Stimulated activated CD8-positive, alpha-beta memory T cell treated with anti-CD3 and anti-CD28 coated beads, Interleukin-15, amount 100 ng/mL, for 24 hours (primary cell): Measurements from ENCODE around the gene COG7.
"Not testable (repeated sequence)": the region's sequence is repeated elsewhere in the genome, so short reads cannot be mapped to it uniquely, and the experiment has no call there.

Experiments
- DNase-seq: peaks from one replicate; pipeline ENCODE4 v3.0.0-alpha.2; 2020; ENCODE audit warnings: low read depth

The COG7 gene

GRCh38 chr16:23469814-23470213 lies 16.8 kb upstream of the COG7 start:
- DNase-seq: no peak

- no peak for DNase-seq
These were observed 13.3 kb upstream of the COG7 start for GRCh38 chr16:23466162-23466885.

GRCh38 chr16:23465179-23465578 lies 12.2 kb upstream of the COG7 start:
- no peak for DNase-seq

- DNase-seq: no peak
These were observed 11.2 kb upstream of the COG7 start for GRCh38 chr16:23464196-23464595.

DNA sequence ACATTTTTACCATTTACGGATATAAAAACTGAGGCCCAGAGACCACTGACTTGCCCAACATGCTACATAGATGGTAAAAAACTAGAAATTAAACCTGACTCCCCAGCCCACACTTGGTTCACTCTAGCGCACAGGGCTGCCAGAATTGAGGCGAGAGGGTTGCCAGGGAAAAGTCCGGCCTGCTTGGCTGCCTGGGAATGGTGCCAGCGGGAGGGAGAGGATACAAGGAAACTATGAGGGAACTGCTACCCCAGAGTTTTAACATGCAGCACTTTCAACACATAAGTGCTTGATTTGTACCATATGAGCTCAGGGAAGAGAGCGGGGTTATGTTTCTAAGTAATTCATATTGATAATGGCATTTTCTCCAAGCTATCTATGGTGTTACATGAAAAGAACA lies 10.0 kb upstream of the COG7 start:
- DNase-seq: not testable (repeated sequence)

- DNase-seq: no peak
These were observed 506 bp upstream of the COG7 start for GRCh38 chr16:23453338-23454052.

- no peak for DNase-seq
These were observed 793 bp downstream of the COG7 start for GRCh38 chr16:23452221-23452571.

GRCh38 chr16:23448392-23448791 lies 4.6 kb downstream of the COG7 start:
- DNase-seq: no peak

DNA sequence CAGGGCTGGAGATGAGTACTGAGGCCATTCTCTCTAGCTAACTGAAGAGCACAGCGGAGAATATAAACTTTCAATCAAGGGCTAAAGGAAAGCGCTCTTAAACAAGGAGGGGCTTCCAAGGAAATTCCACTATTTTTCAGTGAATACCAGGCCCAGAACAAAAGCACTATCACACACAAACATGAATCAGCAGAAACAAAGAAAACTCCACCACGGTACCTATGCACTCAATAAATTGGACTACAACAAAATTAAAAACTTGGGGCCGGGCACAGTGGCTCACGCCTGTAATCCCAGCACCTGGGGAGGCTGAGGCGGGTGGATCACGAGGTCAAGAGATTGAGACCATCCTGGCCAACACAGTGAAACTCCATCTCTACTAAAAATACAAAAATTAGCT lies 15.4 kb downstream of the COG7 start:
- DNase-seq: not testable (repeated sequence)

DNA sequence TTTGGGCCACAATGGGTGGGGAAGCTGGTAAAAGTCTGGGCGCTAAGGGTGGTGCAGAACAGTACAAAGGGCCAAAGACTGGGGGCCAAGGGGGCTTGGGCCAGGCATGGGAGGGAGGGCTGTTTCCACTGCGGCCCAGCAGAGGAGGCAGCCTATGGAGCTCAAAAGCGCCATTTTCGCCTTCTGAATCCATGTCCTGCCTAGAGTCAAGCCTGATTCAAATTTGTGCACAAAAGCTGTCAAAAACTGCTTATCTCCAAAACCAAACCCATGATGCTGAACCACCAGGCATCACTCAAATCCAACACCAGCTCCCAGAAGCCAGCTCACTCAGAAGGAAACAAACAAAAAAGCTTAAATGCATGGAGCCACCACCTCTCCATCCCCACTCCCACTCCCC lies 16.0 kb downstream of the COG7 start:
- no peak for DNase-seq

GRCh38 chr16:23435500-23435899 lies 17.5 kb downstream of the COG7 start:
- DNase-seq: peak; percentile 24

DNA sequence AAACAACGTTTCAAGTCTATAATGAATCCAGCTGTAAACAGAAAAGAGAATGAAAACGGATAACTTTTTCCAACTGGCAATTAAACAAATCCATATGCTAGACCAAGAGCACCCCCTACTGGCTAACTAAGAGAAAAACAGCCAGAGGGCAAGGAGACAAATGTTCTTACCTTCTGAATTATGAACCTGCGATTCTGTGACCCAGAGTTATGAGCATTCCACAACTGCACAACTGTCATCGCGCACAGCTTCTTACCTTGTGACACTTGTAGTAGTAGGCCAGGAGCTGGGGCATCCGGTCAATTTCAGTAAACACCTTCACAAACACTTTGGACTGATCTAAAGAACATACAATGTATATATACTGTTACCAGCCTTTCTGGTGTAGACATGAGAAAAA lies 18.6 kb downstream of the COG7 start:
- no peak for DNase-seq

DNA sequence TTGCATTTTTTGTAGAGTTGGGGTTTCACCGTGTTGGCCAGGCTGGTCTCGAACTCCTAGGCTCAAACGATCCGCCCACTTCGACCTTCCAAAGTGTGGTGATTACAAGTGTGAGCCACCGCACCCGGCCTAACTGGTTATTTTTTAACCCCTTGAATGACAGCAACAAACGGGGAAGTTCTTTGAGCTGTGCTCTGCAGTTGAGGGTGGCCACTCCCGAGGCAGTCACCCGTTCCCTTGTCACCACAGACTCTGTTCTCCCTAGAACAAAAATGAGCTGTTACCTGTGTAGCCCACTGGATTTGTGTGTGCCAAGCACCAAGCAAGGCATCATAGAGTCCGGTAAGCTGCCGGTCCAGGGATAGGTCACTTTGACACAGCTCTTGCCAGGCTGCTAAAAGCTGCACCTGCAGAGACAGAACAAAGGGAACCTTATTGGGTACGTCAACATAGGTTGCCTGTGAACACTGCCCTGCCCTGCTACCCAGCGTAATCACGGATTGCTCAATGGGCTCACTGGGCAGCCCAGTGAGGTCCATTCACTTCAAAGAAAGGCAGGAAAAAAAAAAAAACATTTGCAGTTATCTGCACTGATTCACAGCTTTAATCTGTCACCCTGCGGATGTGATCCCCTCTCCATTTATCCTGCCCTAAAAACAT lies 19.6 kb downstream of the COG7 start:
- DNase-seq: no peak

- no peak for DNase-seq
These were observed 20.5 kb downstream of the COG7 start for GRCh38 chr16:23432176-23433128.

DNA sequence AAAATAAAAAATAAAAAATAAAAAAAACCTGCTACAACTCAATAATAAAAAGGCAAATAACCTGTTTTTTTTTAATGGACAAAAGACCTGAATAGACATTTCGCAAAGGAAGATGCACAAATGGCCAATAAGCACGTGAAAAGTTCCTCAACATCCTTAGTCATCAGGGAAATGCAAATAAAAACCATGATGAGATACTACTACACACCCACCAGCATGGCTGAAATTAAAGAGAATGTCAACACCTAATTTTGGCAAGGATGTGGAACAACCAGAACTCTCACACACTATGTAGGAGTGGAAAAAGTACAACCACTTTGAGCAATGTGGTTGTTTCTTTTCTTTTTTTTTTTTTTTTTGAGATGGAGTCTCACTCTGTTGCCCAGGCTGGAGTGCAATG lies 24.6 kb downstream of the COG7 start:
- no peak for DNase-seq

- DNase-seq: no peak
These were observed 28.6 kb downstream of the COG7 start for GRCh38 chr16:23424292-23424958.

DNA sequence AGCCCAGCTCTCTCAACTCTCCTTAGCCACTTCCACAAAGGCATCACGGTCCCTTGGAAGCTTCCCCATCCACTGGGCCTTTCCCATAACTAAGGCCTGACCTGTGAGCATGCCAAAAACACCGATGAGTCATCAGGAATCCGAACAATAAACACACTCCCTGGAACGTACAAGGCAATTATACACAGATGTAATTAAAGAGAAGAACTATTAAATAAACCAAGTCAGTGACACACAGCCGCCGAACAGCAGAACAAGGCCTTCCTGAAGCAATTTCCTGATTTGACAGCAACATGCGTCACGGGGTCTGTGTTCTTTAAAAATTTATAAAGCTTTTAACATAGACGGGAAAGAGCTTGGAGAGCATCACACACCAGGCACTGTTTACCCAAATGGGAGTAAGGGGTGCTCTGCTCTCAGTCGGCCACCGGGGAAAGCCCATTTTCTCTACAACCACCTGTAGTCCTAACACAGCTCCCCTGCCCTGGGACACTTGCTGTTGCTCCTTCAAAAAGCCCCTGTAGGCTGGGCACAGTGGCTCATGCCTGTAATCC lies 29.4 kb downstream of the COG7 start:
- DNase-seq: no peak

DNA sequence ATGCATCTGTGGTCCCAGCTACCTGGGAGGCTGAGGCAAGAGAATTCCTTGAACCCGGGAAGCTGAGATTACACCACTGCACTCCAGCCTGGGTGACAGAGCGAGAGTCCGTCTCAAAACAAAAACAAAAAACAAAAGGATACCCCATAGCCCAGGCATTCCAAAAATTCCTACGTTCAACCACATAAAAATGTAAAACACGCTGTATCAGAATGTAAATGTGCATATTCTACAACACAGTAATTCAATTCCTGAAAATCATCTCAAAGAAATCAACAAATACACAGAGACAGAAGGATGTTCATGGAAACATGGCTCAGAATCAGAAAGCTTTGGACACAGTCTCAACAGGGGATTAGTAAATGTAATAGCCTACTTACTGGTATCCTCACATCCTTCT lies 33.0 kb downstream of the COG7 start:
- no peak for DNase-seq

DNA sequence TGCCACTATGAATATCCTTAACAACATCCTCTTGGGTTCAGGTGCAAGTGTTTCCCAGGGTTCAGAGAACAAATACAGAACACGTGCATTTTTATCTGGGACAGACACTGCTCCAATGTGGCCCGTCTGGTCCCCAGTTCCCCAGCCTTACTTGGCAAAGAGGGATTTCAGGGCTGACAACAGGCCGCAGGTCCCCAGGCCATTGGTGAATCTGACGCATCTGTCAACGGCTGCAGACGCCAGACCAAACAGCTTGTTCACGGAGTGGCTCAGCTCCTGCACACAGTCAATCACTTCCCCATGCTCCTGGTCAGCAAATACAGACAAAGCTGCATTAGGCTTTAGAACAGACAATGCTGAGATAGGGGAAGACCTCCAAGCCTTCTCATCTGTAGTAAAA lies 36.2 kb downstream of the COG7 start:
- DNase-seq: no peak

DNA sequence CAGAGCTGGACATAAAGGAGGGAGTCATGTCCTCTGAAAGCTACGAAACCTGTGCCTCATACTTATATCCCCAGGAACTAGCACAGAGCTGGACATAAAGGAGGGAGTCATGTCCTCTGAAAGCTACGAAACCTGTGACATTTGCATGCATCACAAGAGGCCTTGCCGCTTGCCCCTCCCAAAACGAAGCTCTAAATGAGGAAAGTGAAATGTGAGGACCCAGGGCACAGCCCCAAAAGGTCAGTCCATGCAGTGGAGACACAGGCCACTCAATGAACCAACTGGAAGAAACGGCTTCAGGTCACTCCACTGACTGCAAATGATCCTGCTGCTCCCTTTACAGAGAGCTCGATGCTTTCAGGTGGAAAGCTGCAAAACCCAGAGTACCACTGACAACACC lies 38.3 kb downstream of the COG7 start:
- DNase-seq: no peak

DNA sequence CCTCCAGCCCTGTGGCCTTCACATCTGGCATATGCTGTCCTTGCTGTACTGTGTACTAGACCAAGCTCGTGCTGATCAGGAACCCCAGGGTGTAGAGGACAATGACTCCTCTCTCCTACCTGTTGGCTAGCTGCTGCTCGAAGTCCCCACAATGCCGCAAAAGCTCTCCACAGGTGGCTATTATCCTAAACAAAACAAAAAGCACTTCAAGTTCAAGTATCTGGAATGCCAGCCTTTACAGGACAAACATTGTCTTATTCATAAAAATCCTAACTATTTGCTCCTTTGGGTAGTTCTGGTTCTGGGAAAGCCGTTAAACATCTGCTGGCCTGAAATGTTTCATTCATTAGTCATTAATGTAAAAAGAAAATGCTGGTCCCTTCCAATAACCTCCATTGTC lies 42.8 kb downstream of the COG7 start:
- DNase-seq: no peak
